HG03135 (cell line): Measurements from ENCODE around the gene LBR.

Source experiments
- ATAC-seq: cut with Tn5 transposase; IDR thresholded peaks from one replicate; pipeline ENCODE4 v1.9.1; 2021; ENCODE audit warnings: mild to moderate bottlenecking, moderate library complexity; ENCODE audit not compliant: unreplicated experiment

The LBR gene

GRCh38 chr1:225424562-225425200 is 3.2 kb downstream of the LBR start:
- no peak for ATAC-seq

- no peak for ATAC-seq
Observed at GRCh38 chr1:225423518-225423855, 4.4 kb downstream of the LBR start.

GRCh38 chr1:225422795-225423517 is 4.9 kb downstream of the LBR start:
- no peak for ATAC-seq

- no peak for ATAC-seq
Observed at GRCh38 chr1:225422031-225422605, 5.7 kb downstream of the LBR start.

DNA sequence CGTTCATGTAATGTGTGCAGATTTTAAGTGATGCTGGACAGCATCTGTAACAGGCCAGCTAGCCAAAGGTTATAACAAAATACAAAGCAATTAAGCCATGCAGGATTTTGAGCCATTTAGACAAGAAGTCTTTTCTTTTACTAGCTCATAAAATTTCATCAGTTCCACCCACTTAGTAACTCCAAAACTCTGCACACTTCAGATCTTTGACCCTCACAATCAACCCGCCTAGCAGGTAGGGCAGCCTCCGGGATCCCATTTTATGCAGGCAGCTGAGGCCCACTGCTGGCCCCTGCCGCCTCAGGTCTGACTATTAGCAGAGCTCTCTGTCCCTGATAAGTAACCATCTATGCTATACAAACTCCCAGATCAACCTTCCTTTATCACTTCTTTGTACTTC is 9.2 kb downstream of the LBR start:
- no peak for ATAC-seq

- ATAC-seq, result no peak
Observed at GRCh38 chr1:225418059-225418458, 9.8 kb downstream of the LBR start.

- no peak for ATAC-seq
Observed at GRCh38 chr1:225415967-225416745, 11.7 kb downstream of the LBR start.

DNA sequence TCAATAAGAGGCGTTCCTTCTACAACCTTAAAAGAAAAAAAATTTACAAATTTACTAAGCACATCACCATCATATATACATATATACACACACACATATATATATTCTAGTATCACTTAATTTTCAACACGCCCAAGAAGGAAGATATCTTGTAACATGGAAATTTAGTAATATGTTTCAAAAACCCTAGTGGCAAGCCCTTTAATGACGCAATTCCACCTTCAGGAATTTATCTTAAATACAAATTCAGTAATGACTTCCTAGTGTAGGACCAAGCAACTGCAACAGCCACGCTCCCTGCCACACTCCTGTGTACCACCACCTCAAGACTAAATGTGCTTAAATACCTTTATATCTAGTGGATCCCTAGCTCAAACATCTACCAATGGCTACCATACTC is 12.5 kb downstream of the LBR start:
- ATAC-seq, result no peak

DNA sequence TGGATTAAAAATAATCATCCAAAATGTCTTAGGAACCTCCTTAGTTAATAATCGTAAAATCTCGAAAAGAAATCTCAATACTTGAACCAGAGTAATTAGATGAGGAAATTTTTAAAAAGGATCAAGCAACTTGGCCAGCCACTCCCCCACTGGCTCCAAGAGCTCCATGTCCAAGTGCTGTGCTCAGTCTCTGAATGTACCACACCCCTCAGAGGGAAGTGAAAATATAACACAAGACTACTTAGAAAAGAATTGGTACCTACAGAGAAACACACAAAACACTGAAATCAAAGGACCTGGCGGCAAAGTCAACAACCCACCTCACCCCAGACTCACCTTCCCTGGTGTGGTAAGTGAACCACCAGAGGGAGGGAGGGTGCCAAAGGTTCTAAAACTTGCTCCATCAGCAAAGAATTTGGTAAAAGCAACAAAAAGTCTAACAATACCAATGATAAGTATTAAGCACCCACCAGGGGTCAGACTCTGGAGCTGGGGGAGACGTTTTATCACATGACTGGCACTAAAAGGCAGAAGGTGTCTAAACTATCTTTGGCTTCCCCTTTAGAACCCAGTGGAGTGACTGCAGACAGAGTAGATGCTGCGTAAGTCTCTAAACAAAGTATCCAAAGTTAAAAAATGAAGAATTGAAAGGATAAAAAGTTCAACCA is 14.0 kb downstream of the LBR start:
- no peak for ATAC-seq

DNA sequence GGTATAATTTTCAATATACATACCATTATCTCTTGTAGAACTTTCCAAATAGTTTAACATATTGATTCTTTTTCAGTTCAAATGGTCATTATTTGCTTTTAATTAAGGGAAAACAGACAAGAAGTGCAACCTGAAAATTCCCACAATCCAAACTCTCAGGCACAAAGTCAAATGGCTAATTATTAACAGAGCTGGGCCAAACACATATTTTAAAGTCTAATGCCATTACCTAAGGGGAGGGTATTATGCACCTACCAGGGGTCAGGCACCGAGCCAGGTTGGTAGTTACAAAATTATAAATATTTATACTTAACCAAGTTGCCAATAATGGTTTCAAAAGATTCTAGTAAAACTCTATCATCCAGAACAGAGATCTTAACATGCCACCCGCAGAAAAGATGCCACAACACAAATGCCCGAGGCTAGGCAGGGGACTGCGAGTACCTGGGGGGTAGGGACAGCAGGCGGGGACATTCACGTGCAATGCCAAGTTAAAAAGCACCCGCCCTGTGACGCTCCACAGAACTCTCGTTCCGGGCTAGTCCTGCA is 15.0 kb downstream of the LBR start:
- ATAC-seq, result no peak

DNA sequence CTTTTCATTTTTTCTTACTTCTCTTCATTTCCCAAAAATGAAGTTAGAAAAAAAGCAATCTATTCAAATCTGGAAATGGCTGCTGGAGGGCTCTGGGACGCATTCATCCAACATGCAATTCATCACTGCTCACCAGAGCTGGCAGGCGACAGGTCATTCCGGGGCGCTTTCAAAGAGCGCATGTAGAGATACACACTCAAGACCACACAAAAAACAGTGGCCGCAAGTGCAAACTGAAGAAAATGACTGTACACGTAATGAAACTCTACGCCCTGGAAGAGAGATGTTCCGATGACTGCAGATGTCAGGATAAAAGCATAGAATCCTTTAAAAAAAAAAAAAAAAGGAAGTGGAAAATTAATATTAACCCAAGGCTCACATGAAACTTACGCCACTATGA is 15.5 kb downstream of the LBR start:
- no peak for ATAC-seq

DNA sequence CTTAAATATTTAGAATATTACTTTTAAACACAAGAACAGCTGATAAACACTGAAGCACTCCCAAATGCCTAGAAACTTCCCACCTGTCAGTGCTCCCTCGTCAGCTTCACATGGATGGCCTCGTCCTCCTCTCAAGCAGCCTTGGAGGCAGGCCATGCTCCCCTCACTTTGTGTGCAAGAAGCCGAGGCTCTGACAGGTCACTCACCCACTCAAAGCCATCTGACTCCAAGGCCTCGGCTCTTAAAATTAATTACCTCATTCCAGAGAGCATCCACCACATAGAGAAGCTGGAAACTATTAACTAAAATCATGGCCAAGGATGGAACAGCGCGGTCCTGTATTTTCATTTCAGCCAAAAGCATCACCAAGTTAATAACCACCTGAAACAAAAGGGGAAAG is 17.8 kb downstream of the LBR start:
- no peak for ATAC-seq

DNA sequence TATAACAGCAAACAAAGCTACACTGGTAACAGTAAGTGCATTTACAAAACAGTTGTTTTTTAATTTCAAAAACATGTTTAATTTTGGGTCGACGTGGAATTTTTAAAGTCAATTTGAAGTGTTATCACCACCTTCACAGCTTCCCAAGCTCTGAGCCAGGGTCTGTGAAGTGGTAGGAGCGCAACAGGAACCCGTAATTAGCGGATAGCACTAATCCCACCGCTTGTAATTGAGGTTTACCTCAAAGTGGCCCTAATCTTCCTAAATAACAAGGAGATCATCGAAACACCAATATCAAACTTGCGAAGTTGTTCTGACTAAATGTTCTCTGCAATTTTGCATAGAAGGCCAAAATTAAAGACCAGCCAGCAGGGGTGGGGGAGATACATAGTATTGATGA is 18.8 kb downstream of the LBR start:
- ATAC-seq, result no peak

- ATAC-seq, result no peak
Observed at GRCh38 chr1:225408249-225408648, 19.6 kb downstream of the LBR start.

DNA sequence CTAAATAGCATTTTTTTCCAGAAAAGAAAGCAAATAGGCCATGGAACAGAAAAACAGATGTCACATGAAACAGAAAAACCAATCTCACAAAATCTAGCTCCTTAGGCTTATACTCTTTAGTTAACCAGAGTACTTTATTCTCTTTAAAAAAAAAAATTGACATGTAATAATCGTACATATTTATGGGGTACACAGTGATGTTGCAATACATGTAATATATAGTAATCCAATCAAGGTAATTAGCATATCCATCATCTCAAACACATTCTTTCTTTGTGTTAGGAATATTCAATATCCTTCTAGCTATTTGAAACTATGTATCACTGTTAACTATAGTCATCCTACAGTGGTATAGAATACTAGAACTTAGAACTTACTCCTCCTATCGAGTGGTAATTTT is 20.1 kb downstream of the LBR start:
- no peak for ATAC-seq

- no peak for ATAC-seq
Observed at GRCh38 chr1:225406976-225407725, 20.7 kb downstream of the LBR start.

DNA sequence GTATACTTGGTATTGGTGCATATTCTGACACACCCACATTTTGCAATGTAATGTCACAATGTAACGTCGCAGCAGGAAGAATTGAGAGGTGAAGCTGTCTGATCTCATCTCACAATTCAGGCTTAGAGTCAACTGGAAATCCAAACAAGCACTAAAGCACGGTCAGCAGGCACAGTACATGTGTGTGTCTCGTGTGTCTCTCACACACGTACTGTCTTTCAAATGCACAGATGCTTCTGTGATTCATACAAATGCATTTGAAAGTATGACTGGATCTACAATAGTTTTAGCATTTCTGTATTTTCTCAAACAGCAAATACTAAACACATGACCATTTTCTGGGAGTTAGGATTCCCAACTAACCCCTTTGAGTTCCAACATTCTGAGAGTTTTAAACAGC is 26.9 kb downstream of the LBR start:
- ATAC-seq, result no peak

DNA sequence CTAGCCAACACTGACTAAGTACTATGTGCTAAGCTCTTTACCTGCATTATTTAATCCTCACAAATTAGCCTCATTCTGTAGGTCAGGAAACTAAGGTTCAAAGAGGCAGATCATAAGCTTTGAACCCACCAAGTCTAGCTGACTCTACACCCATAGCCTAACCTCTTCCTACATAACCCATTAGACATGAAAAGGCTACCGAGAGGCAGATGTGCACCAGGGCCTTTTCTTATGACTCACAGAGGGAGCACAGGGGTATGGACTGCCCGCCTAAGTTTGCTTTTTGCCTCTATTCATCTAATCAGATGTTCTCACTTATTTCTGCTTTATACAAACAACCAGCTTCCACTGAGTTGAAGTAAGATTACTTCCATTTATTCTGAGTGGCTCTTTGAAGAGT is 31.5 kb downstream of the LBR start:
- ATAC-seq, result no peak

DNA sequence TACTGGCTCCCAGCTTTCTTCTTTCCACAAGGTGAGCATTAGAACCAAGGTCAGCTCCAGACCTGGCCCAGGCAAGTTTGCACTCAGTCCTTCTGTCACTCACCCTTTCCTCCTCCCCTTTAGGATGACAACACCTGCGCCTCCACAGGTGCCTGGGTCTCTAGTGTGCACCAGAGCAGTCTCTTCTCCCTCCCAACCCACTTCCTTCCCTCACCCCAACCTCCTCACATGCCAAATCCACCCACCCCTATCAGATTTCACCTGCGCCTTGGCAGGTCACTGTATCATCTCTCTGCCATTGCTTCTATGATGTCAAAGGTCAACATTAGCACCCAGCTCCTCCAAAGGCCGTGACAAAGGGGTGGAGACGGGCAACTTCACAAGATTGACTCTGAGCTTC is 38.0 kb downstream of the LBR start:
- ATAC-seq, result no peak

DNA sequence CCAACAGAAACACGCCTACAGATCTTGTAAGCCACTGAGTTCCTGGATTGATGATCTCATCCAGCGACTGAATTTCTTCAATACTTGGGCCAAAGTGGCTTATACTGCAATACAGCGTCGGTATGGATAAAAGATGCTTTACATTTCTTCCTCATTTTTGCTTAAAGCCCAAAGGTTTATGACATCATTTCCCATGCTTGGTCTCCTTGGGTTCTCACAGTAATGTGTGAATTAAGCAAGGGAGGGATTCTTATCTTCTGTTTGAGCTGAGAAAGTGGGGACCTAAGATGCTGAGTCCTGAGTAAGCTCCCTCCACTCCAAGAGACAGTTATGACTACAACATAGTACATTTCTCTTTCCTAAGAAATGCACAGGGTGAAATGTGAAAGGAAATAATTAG is 39.5 kb downstream of the LBR start:
- no peak for ATAC-seq
